ENCODE results near the gene ZMYM5.

DNA sequence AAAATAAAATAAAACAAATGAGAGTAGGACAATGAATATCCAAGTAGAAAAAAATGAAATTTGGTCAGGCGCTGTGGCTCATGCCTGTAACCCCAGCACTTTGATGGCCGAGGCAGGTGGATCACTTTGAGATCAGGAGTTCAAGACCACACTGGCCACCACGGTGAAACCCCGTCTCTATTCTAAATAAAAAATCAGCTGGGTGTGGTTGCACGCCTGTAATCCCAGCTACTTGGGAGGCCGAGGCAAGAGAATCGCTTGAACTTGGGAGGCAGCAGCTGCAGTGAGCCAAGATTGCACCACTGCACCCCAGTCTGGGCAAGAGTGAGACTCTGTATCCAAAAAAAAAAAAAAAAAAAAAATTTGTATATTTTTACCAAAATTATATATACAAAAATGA lies 18.2 kb upstream of the ZMYM5 start:
- TF ChIP-seq, protein P1, sequence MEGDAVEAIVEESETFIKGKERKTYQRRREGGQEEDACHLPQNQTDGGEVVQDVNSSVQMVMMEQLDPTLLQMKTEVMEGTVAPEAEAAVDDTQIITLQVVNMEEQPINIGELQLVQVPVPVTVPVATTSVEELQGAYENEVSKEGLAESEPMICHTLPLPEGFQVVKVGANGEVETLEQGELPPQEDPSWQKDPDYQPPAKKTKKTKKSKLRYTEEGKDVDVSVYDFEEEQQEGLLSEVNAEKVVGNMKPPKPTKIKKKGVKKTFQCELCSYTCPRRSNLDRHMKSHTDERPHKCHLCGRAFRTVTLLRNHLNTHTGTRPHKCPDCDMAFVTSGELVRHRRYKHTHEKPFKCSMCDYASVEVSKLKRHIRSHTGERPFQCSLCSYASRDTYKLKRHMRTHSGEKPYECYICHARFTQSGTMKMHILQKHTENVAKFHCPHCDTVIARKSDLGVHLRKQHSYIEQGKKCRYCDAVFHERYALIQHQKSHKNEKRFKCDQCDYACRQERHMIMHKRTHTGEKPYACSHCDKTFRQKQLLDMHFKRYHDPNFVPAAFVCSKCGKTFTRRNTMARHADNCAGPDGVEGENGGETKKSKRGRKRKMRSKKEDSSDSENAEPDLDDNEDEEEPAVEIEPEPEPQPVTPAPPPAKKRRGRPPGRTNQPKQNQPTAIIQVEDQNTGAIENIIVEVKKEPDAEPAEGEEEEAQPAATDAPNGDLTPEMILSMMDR (conservative IDR thresholded peaks at IDR 0.05; ENCODE audit: low read depth, low read length), result no peak
- no peak for TF ChIP-seq EZH2 (IDR thresholded peaks at IDR 0.05; ENCODE audit: low read length, unreplicated experiment)
